Transverse colon (tissue), 4 donors: ENCODE data around the gene AIRE.

ENCODE experiments used
- POLR2AphosphoS5 ChIP-seq, 3 donors: sonication (generic); formaldehyde crosslinking; IDR thresholded peaks; one replicate each; pipeline ENCODE4 v1.6.1; 2016; ENCODE audit warnings: antibody characterized with exemption in 3 of 3
- TF ChIP-seq, protein P1 (sequence below), 5 experiments: fragments of 200-600 bp in 3 of 5; fragments of 450-650 bp in 2 of 5; sonication (generic) in 3 of 5; IDR thresholded peaks; 1 replicate in 2 of 5; 2 replicates in 3 of 5; pipeline ENCODE4 v1.5.1; 2016 to 2017; ENCODE audit warnings: antibody characterized with exemption in 5 of 5, inconsistent platforms in 3 of 5, mild to moderate bottlenecking in 2 of 5, moderate library complexity in 1 of 5

DNA sequence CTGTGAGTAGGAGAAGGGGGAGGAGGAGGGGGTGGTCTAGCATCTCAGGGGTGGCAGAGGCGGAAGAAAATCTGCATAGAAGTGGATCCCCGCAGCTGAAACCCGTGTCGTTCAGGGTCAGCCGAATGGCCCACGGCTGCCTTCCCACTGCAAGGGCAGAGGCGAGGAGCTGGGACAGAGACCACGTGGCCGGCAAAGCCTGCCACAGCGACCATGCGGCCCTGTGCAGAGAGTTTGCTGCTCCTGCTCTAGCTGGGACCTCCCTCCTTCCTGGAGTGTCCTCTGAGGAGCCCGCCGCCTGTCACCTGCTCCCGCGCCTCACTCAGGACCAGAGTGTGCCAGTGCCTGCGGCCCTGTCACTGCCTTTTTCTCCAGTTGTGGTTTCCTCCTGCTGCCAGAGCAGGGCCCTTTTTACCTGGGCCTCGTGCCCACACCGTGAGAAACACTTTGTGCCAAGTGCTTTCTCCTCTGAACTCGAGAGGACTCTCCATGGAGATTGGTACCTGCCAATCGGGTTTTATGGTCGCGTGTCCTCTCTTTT is 62.3 kb downstream of the AIRE start:
- TF ChIP-seq, protein P1, sequence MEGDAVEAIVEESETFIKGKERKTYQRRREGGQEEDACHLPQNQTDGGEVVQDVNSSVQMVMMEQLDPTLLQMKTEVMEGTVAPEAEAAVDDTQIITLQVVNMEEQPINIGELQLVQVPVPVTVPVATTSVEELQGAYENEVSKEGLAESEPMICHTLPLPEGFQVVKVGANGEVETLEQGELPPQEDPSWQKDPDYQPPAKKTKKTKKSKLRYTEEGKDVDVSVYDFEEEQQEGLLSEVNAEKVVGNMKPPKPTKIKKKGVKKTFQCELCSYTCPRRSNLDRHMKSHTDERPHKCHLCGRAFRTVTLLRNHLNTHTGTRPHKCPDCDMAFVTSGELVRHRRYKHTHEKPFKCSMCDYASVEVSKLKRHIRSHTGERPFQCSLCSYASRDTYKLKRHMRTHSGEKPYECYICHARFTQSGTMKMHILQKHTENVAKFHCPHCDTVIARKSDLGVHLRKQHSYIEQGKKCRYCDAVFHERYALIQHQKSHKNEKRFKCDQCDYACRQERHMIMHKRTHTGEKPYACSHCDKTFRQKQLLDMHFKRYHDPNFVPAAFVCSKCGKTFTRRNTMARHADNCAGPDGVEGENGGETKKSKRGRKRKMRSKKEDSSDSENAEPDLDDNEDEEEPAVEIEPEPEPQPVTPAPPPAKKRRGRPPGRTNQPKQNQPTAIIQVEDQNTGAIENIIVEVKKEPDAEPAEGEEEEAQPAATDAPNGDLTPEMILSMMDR (IDR thresholded peaks at IDR 0.05) = no peak
- TF ChIP-seq POLR2AphosphoS5 (IDR thresholded peaks at IDR 0.05) = no peak
